NCI-H2227 (cell line): ENCODE data around the gene DGKI.

Experiments used
- DNase-seq: peaks from one replicate; lab custom pipeline; 2025; ENCODE audit not compliant: unreplicated experiment; lab: John Stamatoyannopoulos, UW

DGKI gene

GRCh38 chr7:137439829-137440825 lies 406.6 kb downstream of the DGKI start:
- peak; percentile 15 for DNase-seq

DNA sequence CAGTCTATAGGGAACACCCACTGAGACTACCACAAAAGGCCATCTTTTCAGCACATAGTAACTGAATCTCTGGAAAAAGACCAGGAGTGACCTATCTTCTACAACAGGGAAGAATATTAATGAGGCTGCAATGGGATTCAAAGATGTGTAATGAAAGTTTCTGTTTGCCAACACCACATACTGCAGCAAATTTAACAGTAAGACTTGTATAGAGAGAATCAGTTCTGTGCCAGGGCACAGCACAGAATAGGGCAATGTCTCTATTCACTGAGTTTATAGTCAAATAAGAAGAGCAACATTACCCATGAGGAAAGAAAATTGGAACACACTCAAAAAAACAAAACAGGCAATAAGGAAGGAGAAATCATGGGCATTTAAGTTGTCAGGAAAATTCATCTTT lies 411.8 kb downstream of the DGKI start:
- DNase-seq: no peak

- DNase-seq: no peak
These were observed 412.2 kb downstream of the DGKI start for GRCh38 chr7:137434530-137434929.

DNA sequence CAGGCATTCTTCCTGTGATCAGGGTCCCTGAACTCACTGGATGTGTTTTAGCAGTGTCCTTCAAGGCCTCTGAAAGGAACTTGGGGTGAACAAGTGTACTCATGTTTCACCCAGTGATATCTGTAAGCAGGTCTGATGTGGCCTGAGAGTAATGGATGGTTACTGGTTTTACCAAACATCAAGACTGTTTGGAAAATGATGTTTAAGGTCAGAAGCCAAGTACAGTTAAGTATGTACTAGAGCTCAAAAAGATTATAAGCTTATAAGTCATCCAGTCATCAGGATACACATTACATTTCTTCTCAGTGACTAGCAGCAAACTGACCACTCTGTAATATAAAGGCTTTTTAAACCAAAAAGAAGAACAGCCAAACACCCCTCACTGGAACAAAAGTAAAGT lies 423.5 kb downstream of the DGKI start:
- DNase-seq: no peak

- no peak for DNase-seq
These were observed 425.4 kb downstream of the DGKI start for GRCh38 chr7:137421366-137421765.

- no peak for DNase-seq
These were observed 427.9 kb downstream of the DGKI start for GRCh38 chr7:137418841-137419240.

DNA sequence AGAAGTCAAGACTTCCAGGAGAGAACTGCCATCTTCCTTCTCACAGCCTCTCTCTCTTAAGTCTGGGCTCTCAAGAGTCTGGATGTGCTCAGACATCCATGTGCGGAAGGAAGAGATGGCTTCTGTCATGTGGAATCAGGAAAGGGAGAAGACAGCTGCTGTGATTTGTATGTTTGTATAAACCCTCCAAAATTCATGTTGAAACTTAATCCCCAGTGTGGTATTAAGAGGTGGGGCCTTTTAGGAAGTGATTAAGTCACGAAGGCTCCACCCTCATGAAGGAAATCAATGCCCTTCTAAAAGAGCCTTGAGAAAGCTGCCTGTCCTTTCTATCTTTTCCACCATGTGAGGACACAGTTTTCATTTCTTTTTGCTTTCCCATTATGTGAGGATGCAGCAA lies 429.3 kb downstream of the DGKI start:
- DNase-seq: no peak

DNA sequence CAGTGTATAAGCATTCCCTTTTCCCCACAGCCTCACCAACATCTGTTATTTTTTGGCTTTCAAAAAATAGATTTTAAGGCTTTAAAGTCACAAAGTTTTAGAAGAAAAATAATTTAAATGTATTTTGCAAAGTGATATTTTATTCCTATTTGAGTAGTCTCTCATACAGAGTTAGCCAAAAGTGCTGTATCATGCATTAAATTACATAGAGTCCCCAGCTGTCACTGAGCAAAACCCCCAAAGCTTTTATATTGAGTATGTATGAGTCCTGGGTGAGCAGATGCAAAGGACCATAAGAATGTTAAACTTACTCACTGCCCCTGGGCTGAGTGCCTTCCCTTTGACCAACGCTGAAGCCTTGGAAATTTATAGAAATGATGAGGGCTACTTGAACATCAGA lies 432.9 kb downstream of the DGKI start:
- no peak for DNase-seq

DNA sequence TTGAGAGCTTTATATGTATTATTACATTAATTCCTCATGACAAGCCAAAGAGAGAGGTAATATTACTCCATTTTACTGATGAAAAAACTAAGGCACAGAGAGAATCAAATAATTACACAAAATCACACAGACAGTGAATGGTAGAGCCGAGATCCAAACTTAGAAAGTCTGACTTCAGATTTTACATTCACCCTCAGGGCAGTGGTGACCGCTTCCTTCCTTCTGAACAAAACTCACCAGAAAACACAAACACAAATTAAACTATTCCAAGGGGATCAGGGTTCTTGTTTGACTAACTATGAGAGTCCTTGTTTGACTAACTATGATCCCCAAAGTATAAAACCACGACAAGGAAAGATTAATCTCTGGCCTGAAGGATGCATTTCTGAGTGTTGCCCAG lies 435.3 kb downstream of the DGKI start:
- DNase-seq: no peak

GRCh38 chr7:137408126-137408525 lies 438.6 kb downstream of the DGKI start:
- no peak for DNase-seq

DNA sequence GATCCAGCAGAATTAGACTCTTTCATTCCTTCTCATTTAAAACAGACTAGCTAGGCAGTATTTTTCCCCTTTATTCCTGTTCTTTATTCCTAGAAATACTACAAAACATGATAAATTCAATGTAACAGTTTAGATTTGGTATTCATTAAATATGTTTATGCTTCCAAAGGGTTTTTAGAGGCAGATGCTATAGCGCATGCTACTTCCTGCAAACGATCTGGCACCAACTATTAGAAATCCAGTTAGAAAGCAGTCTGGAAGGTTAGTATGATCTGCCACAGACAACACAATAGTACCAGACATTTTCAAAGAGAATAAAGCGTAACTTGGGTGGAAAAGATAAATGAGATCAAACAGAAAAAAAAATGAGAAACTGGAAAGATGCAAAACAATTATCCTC lies 439.7 kb downstream of the DGKI start:
- DNase-seq: no peak

DNA sequence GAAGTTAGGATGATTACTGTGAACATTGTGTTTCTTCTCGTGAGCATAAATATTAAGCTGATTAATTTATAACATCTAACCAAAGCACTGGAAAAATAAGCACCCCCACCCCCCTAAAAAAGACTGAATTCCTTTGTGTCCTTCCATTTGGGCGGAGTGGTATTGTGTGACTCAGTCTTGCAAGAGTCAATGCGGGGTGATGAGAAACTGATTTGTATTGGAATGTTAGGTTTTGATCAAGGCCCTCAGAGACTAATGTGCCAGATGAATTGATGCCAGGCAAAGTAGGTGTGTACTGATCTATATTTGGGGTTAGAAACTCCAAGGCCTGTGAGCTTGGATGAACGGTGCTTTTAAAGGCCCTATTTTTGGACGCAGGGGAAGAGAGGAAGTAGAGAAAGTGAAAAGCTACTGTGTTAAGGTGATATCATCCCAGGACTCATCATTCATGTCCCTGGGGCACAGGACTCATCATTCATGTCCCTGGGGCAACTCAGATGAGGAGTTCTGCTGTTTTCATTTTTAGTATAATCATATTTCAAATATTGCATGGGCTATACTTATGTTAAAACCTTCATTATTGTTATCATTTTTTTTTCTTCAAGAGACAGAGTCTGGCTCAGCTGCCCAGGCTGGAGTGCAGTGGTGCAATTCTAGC lies 442.0 kb downstream of the DGKI start:
- no peak for DNase-seq

DNA sequence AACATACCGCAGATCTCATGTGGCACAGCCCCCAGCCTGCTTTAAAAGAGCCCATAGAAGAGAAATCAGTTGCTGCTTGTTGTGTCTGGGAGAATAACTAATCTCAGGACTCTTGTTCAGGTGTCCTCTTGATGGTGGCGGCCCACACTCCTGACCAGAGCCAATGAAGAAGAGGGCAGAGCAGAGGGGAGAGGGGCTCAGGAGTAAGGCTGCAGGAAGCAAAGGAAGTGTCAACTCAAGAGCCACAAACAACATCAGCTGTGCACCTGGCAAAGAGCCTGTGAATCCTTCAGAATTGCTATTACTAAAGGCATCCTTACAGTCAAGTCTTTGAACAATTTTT lies 443.4 kb downstream of the DGKI start:
- no peak for DNase-seq

DNA sequence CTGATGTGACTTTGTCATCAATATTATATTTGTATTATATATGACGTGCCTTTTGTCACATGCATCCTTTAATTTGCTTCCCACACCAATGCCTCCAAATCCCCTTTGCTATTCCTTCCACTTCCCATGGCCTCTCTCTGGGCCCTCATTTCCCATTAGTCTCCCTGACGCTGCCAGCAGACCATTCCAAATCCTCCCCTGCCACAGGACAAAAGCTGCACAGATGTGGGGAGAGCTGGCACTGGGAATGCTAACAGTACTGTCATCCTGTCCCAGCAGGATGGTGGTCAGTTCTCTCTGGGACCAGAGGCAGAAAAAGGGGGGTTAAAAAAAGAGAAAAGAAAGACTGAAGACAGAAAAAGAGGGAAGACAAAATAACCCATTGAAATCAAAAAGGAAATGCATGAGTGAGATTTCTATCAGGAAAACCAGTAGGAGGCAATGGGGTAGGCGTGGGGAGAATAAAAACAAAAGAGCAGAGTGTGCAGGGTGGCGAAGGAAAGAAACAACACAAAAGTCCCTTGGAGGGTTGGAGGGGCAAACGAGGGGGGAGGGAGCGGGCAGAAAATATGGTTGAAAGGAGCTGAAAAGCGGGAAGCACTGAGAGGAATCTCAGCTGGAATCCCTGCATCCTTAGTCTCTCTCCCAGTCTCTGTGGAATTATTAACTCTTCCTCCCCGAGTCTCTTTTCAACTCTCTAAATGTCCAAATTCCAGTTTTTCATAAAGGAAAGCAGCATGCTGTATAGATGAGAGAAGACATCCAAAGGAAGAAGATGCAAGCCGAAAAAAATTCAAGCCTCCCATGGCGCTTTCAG lies 444.0 kb downstream of the DGKI start:
- no peak for DNase-seq

DNA sequence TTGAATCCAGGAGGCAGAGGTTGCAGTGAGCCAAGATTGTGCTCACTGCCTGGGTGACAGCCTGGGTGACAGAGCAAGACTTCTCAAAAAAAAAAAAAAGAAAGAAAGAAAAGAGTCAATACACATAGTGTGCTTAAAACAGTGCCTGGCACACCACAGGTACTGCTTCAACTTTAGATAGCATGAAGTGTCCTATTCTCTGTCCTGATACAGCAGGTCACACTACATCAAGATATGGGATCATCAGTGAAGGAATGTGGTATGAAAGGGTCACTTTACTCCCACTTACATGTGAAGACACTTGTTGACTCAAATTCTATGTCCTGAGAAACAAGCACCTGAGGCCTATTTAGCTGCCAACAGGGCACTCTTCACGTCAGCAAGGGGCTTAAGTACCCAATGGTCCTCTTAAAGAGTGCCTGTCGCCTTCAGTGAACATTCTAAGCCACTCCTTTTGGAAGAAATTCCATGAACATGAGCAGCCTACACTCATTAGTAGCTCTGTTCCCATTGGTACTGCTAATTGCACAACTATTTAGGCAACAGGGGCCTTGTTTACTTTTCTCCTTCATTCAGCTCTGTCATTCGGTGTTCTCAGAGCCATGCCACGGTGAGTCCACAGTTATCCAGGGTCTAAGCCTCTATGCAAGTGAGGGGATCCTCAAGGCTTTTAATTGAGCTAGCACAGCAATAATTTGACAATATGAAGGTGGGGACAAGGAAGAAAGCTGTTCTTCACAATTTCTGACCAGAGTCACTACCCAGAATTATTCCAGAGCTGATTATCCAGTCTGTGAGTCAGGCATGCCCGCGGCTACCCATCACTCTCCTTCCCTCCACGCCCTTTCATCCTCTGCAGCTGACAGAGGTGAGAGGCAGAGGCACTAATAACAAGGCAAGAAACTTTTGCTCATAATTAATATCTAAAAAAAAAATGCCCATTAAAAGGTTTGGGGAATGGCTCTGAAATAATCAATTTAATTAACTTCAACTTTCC lies 446.6 kb downstream of the DGKI start:
- DNase-seq: no peak

- no peak for DNase-seq
These were observed 450.7 kb downstream of the DGKI start for GRCh38 chr7:137396051-137396450.

DNA sequence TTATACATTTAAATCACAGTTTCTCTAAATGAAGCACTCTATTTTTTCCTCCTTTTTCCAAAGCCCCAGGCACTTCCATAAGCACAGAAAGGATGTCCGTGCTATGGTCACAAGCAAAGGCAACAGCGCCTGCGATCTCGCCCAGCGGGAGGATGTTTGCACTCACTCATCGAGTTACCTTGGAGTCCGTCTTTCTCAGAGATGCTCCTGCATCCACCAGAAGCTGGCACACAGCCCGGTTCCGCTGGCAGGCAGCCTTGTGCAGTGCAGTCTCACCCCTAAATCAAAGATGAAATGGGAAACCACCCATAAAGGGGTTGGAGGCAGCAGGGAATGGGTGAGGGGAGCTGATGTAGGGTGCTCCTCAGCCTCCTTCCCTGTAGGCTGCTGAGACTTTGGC lies 451.4 kb downstream of the DGKI start:
- no peak for DNase-seq

GRCh38 chr7:137393570-137393969 lies 453.2 kb downstream of the DGKI start:
- DNase-seq: no peak

GRCh38 chr7:137390076-137390475 lies 456.7 kb downstream of the DGKI start:
- DNase-seq: no peak

GRCh38 chr7:137388916-137389315 lies 457.9 kb downstream of the DGKI start:
- no peak for DNase-seq
